Measurements from ENCODE around the gene CBX2. TPM values are rescaled to one million over a fixed set of nuclear protein-coding genes. Genes with fewer than 3 reads are reported as not detected.

CBX2 gene
- total and polyA plus RNA-seq, 4 donors, result 1.4 to 13.5 (median 3.0) TPM

- WGBS, 2 donors, result 44 to 47% methylated on average over 11 of the region's 11 CpGs
- TF ChIP-seq CTCF (IDR thresholded peaks at IDR 0.05; ENCODE audit: control extremely low read depth, extremely low read depth), result no peak
- Histone ChIP-seq H3K27ac (ENCODE audit: low read depth in 1 of 2, low read length in 1 of 2) (peak overlapping the region in 1 of 2 donors; percentile 11), H3K9me3 (ENCODE audit: control insufficient read depth in 4 of 4, insufficient read depth in 3 of 4, low read length in 3 of 4) (no peaks in the 10 kb centered on the region), H3K36me3 (ENCODE audit: control insufficient read depth in 4 of 4, insufficient read depth in 4 of 4, low read length in 4 of 4) (peaks cover 0 to 12% (median 1%) of the 10 kb centered on the region in 4 donors), H3K4me1 (ENCODE audit: control insufficient read depth in 5 of 5, insufficient read depth in 5 of 5, low read length in 5 of 5) (peaks cover 4 to 35% (median 4%) of the 10 kb centered on the region in 5 donors), H3K9ac (ENCODE audit: insufficient read depth in 1 of 2, low read length in 2 of 2) (peak overlapping the region in 1 of 2 donors; percentile 67), H3K4me3 (no peak overlapping the region), H3K27me3 (ENCODE audit: control insufficient read depth in 3 of 3, insufficient read depth in 3 of 3, low read length in 2 of 3) (no peaks in the 10 kb centered on the region)
- ATAC-seq (ENCODE audit: insufficient read depth, low FRiP score) (no peak), DNase-seq (peak in 2 of 3 donors; percentile 68 to 71)
Measured at GRCh38 chr17:79776376-79777119, 1.4 kb upstream of the CBX2 start.

DNA sequence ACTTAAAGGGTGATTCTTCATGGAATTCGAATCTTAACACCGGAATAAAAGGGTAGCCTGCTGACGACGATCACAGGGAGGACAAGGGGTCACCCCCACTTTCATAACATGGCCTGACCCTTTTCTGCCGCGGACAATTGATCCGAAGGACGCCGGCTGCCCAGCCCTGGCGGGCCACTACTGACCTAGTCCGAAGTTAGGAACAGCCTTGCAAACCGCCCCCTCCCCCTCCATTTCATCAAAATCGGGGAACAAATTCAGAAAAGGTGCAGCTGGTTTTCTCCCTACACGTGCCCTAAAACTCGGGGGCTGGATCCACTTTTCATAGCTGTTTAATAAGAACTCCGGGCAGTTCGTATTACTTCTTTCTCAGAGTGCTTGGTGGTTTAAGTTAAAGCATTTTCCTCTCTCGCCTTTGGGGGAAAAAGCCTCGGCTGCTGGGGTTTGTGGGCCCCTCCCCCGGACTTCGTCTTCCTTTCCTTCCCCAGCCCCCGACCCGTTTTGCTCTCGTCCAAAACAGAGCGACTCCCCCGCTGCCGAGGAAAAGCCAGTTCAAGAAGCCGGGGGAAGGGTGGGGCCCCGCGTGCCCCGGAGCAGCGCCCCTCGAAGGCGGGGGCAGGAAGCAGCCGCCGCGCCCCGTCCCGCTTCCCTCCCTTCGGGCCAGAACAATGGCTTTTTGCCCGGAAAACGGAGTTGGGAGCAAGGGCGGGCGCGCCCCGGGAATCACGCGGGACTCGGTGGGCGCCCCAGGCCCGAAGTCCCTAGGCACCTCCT lies 641 bp upstream of the CBX2 start:
- TF ChIP-seq CTCF (IDR thresholded peaks at IDR 0.05; ENCODE audit: control extremely low read depth, extremely low read depth), result no peak
- DNase-seq (peak; percentile 88 to 91 (median 89)), ATAC-seq (ENCODE audit: insufficient read depth, low FRiP score) (peak; percentile 35)
- Histone ChIP-seq H3K4me3 (no peak overlapping the region), H3K36me3 (ENCODE audit: control insufficient read depth in 4 of 4, insufficient read depth in 4 of 4, low read length in 4 of 4) (peaks cover 0 to 15% (median 2%) of the 10 kb centered on the region in 4 donors), H3K4me1 (ENCODE audit: control insufficient read depth in 5 of 5, insufficient read depth in 5 of 5, low read length in 5 of 5) (peaks cover 4 to 35% (median 4%) of the 10 kb centered on the region in 5 donors), H3K27me3 (ENCODE audit: control insufficient read depth in 3 of 3, insufficient read depth in 3 of 3, low read length in 2 of 3) (no peaks in the 10 kb centered on the region), H3K9me3 (ENCODE audit: control insufficient read depth in 4 of 4, insufficient read depth in 3 of 4, low read length in 3 of 4) (no peaks in the 10 kb centered on the region), H3K27ac (ENCODE audit: low read depth in 1 of 2, low read length in 1 of 2) (peak overlapping the region; percentile 11 to 26), H3K9ac (ENCODE audit: insufficient read depth in 1 of 2, low read length in 2 of 2) (peak overlapping the region; percentile 25 to 67)
- WGBS, 2 donors, result 3 to 4% methylated on average over 32 to 51 of the region's 51 CpGs

- WGBS, 2 donors, result 1% methylated on average over 35 to 49 of the region's 49 CpGs
- no peak for ATAC-seq (ENCODE audit: insufficient read depth, low FRiP score)
- H3K27ac ChIP-seq (ENCODE audit: low read depth in 1 of 2, low read length in 1 of 2), result no peak overlapping the region
Measured at GRCh38 chr17:79778504-79779083, 646 bp downstream of the CBX2 start.

More at GRCh38 chr17:79778504-79779083, 646 bp downstream of the CBX2 start:
- peak overlapping the region; percentile 57 for H3K4me3 ChIP-seq
- no peak overlapping the region for H3K9ac ChIP-seq (ENCODE audit: insufficient read depth in 1 of 2, low read length in 2 of 2)
- H3K36me3 ChIP-seq (ENCODE audit: control insufficient read depth in 4 of 4, insufficient read depth in 4 of 4, low read length in 4 of 4), result peaks cover 0 to 16% (median 5%) of the 10 kb centered on the region in 4 donors
- H3K4me1 ChIP-seq (ENCODE audit: control insufficient read depth in 5 of 5, insufficient read depth in 5 of 5, low read length in 5 of 5), result peaks cover 4 to 35% (median 4%) of the 10 kb centered on the region in 5 donors
- no peaks in the 10 kb centered on the region for H3K27me3 ChIP-seq (ENCODE audit: control insufficient read depth in 3 of 3, insufficient read depth in 3 of 3, low read length in 2 of 3)
- peak; percentile 67 to 72 (median 69) for DNase-seq
- no peaks in the 10 kb centered on the region for H3K9me3 ChIP-seq (ENCODE audit: control insufficient read depth in 4 of 4, insufficient read depth in 3 of 4, low read length in 3 of 4)
- no peak for TF ChIP-seq CTCF (IDR thresholded peaks at IDR 0.05; ENCODE audit: control extremely low read depth, extremely low read depth)

All from lung (tissue), 12 donors.